ENCODE measurements around the gene SDR9C7. TPM values are rescaled to one million over a fixed set of nuclear protein-coding genes. Genes with fewer than 3 reads are reported as not detected.
"Not testable (repeated sequence)": the region's sequence is repeated elsewhere in the genome, so short reads cannot be mapped to it uniquely, and the experiment has no call there.

Gene SDR9C7
- total RNA-seq, 2 experiments from 2014 or later, result not detected

DNA sequence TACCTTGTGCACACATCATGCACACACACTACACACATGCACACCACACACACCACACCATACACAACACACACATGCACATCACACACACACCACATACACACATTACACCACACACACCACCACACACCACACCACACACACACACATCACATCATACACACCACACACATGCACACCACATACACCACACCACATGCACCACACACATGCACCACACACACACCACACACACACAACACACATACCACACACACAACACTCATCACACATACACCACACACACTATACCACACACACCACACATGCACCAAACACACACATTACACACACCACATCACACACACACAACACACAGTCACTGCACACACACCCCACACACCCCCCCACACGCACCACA, 38.1 kb downstream of the SDR9C7 start:
- no peak overlapping the region for H3K27ac ChIP-seq (ENCODE audit: low read depth, low read length, poor library complexity, severe bottlenecking)

DNA sequence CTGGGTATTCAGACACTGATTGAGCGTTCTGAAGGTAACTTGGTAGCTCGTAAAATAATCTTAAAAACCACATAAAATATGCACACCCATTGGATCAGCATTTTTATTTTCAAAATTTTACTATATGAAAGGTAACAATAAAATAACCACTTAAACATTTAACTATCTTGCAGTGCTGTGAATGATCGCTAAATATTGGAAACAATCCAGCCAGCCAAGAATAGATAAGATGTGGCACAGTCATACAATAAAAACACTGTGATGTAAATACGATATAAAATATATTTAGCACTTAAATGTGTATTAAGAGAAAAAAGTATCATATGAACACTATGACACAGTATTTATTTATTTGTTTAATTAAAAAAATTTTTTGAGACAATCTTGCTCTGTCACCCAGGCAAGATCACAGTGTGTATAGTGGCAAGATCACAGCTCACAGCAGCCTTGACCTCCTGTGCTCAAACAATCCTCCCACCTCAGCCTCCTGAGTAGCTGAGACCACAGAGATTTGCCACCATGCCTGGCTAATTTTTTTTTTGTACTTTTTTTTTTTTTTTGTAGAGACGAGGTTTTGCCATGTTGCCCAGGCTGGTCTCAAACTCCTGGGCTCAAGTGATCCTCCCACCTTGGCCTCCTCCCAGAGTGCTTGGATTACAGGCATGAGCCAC, 39.4 kb downstream of the SDR9C7 start:
- no peak for DNase-seq (ENCODE audit: low spot score)
- ChIA-PET CTCF (ENCODE audit: unreplicated experiment) (no interaction called here), POLR2A (no interaction called here)
- intact Hi-C loops (cut with micrococcal nuclease; ENCODE audit: unreplicated experiment), result no loop called here
- H3K4me3 ChIP-seq (ENCODE audit: low read depth, low read length, poor library complexity, severe bottlenecking), result no peak overlapping the region
- no peaks in the 10 kb centered on the region for H3K36me3 ChIP-seq (ENCODE audit: insufficient read depth, low read length)
- no peak overlapping the region for H3K4me2 ChIP-seq (ENCODE audit: low read length)
- H3K9me3 ChIP-seq (ENCODE audit: low read length), result no peaks in the 10 kb centered on the region
- H3K4me1 ChIP-seq (ENCODE audit: insufficient read depth, low read length, poor library complexity, severe bottlenecking), result no peaks in the 10 kb centered on the region
- H3K9me2 ChIP-seq (ENCODE audit: insufficient read depth, low read length), result no peaks in the 10 kb centered on the region
- no TSS peak for BruUV-seq (replicated peaks)
- H3K27ac ChIP-seq (ENCODE audit: low read depth, low read length, poor library complexity, severe bottlenecking), result no peak overlapping the region
- H3K79me2 ChIP-seq (ENCODE audit: insufficient read depth, low read depth, low read length), result no peaks in the 10 kb centered on the region
- no peak for TF ChIP-seq EZH2phosphoT487 (IDR thresholded peaks at IDR 0.05; ENCODE audit: borderline replicate concordance, low read depth, low read length)
- TF ChIP-seq, protein P1, sequence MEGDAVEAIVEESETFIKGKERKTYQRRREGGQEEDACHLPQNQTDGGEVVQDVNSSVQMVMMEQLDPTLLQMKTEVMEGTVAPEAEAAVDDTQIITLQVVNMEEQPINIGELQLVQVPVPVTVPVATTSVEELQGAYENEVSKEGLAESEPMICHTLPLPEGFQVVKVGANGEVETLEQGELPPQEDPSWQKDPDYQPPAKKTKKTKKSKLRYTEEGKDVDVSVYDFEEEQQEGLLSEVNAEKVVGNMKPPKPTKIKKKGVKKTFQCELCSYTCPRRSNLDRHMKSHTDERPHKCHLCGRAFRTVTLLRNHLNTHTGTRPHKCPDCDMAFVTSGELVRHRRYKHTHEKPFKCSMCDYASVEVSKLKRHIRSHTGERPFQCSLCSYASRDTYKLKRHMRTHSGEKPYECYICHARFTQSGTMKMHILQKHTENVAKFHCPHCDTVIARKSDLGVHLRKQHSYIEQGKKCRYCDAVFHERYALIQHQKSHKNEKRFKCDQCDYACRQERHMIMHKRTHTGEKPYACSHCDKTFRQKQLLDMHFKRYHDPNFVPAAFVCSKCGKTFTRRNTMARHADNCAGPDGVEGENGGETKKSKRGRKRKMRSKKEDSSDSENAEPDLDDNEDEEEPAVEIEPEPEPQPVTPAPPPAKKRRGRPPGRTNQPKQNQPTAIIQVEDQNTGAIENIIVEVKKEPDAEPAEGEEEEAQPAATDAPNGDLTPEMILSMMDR (conservative IDR thresholded peaks at IDR 0.05; ENCODE audit: low read length), result no peak
- no peak overlapping the region for H2AFZ ChIP-seq (ENCODE audit: low read length)
- no peaks in the 10 kb centered on the region for H4K20me1 ChIP-seq (ENCODE audit: insufficient read depth, low read length)

More for the DNA sequence above, 38.1 kb downstream of the SDR9C7 start:
- ChIA-PET CTCF (ENCODE audit: unreplicated experiment) (no interaction called here), POLR2A (no interaction called here)
- no peak overlapping the region for H3K4me2 ChIP-seq (ENCODE audit: low read length)
- BruUV-seq (replicated peaks), result no TSS peak
- no peak overlapping the region for H2AFZ ChIP-seq (ENCODE audit: low read length)
- no peaks in the 10 kb centered on the region for H3K9me2 ChIP-seq (ENCODE audit: insufficient read depth, low read length)
- TF ChIP-seq, protein P1 (conservative IDR thresholded peaks at IDR 0.05; ENCODE audit: low read length), result no peak
- no peak for TF ChIP-seq EZH2phosphoT487 (IDR thresholded peaks at IDR 0.05; ENCODE audit: borderline replicate concordance, low read depth, low read length)
- DNase-seq (ENCODE audit: low spot score), result no peak
- intact Hi-C loops (cut with micrococcal nuclease; ENCODE audit: unreplicated experiment), result no loop called here
- H3K4me1 ChIP-seq (ENCODE audit: insufficient read depth, low read length, poor library complexity, severe bottlenecking), result no peaks in the 10 kb centered on the region
- no peak overlapping the region for H3K4me3 ChIP-seq (ENCODE audit: low read depth, low read length, poor library complexity, severe bottlenecking)
- H3K9me3 ChIP-seq (ENCODE audit: low read length), result peaks cover 5% of the 10 kb centered on the region; the same call in 1 of the 2 replicates
- H3K36me3 ChIP-seq (ENCODE audit: insufficient read depth, low read length), result no peaks in the 10 kb centered on the region
- H4K20me1 ChIP-seq (ENCODE audit: insufficient read depth, low read length), result no peaks in the 10 kb centered on the region
- H3K79me2 ChIP-seq (ENCODE audit: insufficient read depth, low read depth, low read length), result no peaks in the 10 kb centered on the region

DNA sequence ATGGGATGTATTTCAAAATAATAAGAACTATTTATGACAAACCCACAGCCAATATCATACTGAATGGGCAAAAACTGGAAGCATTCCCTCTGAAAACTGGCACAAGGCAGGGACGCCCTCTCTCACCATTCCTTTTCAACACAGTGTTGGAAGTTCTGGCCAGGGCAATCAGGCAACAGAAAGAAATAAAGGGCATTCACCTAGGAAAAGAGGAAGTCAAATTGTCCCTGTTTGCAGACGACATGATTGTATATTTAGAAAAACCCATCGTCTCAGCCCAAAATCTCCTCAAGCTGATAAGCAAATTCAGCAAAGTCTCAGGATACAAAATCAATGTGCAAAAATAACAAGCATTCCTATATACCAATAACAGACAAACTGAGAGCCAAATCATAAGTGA, 42.3 kb downstream of the SDR9C7 start:
- POLR2A ChIA-PET; H3K36me3 ChIP-seq (ENCODE audit: insufficient read depth, low read length); CTCF ChIA-PET (ENCODE audit: unreplicated experiment); H4K20me1 ChIP-seq (ENCODE audit: insufficient read depth, low read length); H3K4me2 ChIP-seq (ENCODE audit: low read length); H3K4me3 ChIP-seq (ENCODE audit: low read depth, low read length, poor library complexity, severe bottlenecking); BruUV-seq (replicated peaks); H3K79me2 ChIP-seq (ENCODE audit: insufficient read depth, low read depth, low read length); H3K9me3 ChIP-seq (ENCODE audit: low read length); H2AFZ ChIP-seq (ENCODE audit: low read length); H3K27ac ChIP-seq (ENCODE audit: low read depth, low read length, poor library complexity, severe bottlenecking); DNase-seq (ENCODE audit: low spot score); H3K9me2 ChIP-seq (ENCODE audit: insufficient read depth, low read length); H3K4me1 ChIP-seq (ENCODE audit: insufficient read depth, low read length, poor library complexity, severe bottlenecking); intact Hi-C loops (cut with micrococcal nuclease; ENCODE audit: unreplicated experiment): not testable (repeated sequence)

Data from OCI-LY7 (cell line).